Activated gamma-delta T cell treated with Interleukin-2 at 50 U/mL for 16 hours (primary cell): ENCODE measurements around the gene LGMN.
"Not testable (repeated sequence)": the region's sequence is repeated elsewhere in the genome, so short reads cannot be mapped to it uniquely, and the experiment has no call there.

Source experiments
- DNase-seq: peaks from one replicate; pipeline ENCODE4 v3.0.0-alpha.2; 2020

LGMN gene

GRCh38 chr14:92748259-92749016 is at the start of gene LGMN:
LGMN (minus strand) TSS chr14:92748627; CDS start chr14:92732786, 15,841 bp downstream.
- peak; percentile 72 for DNase-seq

GRCh38 chr14:92794961-92795360 is 46.5 kb upstream of the LGMN start:
- no peak for DNase-seq

GRCh38 chr14:92794547-92794941 is 46.1 kb upstream of the LGMN start:
- no peak for DNase-seq

- peak; percentile 98 for DNase-seq
Observed at GRCh38 chr14:92793709-92794546, 45.5 kb upstream of the LGMN start, which contains the start of gene GOLGA5. GOLGA5 (plus strand) TSS chr14:92794305; CDS start chr14:92797438, 3,133 bp downstream.

GRCh38 chr14:92792885-92793284 is 44.5 kb upstream of the LGMN start:
- no peak for DNase-seq

- no peak for DNase-seq
Observed at GRCh38 chr14:92789457-92790089, 41.1 kb upstream of the LGMN start.

- no peak for DNase-seq
Observed at GRCh38 chr14:92787554-92787953, 39.1 kb upstream of the LGMN start.

DNA sequence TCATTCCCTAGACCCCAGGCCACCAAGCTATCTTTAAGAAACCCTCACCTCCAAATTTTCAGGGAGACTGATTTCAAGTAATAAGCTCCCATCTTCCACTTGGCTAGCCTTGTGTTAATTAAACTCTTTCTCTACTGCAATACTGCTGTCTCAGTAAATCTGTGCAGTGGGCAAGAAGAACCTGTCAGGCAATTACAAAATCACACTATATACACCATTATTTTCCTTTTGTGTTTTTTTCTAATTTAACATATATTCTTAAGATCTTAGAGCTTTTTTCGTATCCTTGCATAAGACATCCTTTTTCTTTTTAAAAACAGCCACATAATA is 38.0 kb upstream of the LGMN start:
- DNase-seq: no peak

DNA sequence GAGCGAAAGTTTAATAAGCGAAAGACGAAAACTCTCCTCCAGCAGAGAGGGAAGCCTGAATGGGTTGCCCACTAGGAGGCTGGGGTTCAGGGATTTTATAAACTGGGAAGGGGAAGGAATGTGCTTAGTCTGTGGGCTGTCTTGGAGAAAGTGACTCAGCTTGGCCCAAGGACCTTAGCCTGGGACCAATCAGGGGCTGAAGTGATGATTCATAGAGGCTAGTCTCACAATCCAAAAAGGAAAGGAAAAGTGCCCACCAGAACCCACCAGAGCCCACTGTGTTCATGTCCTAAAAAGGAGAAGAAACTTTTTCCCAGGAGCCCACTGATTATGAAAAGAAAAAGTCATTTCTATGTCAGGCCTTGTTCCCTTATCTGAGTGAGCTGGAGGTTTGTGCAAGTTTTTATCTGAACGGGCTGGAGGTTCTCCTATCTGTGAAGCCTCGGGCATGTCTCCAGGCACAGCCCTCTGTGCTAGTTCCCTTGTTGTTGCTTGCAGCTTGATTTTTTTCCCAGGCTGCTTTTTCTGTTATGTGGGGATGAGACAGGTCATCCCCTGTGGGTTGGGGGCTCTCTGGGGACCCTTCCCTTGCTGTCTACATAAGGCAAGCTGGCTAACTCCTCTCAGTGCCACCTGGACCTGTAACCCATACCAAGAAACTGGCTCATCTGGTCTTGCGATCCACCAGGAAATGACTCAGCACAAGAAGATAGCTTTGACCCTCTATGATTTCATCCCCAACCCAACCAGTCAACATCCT is 37.4 kb upstream of the LGMN start:
- DNase-seq: no peak

GRCh38 chr14:92783813-92784431 is 35.5 kb upstream of the LGMN start:
- DNase-seq: peak; percentile 26

- DNase-seq: no peak
Observed at GRCh38 chr14:92781350-92781749, 32.9 kb upstream of the LGMN start.

DNA sequence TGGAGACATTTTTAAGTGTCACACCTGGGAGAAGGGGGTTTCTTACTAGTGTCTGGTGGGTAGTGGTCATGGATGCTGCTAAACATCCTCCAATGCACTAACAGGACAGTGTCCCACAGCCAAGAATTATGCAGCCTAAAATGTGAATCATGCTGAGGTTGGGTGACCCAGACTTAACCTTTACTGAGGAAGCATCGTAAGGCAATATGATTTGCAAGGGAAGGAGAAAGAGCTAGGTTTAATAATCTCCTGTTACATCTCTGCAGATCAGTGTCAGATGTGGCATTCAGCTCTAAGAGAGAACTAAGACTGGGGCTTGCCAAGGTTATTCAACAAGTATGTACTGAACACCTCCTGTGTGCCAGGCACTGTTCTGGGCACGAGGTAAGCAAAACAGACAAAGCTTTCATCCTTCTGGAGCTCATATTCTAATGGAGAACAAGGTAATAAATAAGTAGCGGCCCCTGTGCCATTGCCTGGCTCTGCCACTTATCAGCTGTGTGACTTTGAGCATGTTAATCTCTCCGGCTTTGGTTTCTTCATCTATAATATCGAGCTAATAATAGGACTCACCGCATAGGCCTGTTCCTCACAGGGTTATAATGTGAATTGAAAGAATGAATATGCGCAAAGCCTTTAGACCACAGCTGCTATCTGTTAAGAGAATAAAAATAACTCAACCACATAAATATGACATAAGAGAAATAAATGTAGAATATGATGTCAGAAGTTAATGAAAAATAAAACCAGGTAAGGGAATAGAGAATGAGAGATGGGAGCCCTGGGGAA is 32.2 kb upstream of the LGMN start:
- DNase-seq: no peak

DNA sequence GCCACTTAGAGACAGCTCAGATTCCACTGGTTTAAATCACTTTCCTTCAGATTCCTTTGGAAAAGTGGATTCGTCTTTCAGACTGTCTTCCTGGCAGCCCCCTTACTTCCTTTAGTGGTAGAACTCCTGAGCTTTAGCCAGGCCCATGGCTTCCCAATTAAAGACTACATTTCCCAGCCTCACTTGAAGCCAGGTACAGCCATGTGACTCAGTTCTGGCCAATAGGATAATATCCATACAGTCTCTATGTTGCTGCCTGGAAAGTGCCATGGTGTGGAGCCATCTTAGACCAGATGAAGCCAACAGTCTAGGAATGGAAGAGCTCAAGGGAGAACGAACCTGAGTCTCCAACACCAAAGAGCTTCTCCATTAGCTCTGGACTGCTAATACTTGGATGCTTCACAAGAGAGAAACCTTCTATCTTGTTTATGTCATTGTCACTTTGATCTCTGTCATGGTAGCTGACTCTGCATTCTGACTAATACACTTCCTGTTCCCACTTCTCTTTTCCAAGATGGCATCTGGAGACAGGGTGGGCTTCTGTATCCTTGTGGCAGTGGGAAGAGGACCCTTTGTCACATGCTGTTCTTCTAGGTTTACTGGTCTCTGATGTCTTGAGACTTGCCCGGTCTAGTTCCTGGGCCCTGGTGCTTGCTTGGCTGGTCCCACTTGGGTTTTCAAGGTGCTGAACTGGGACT is 30.6 kb upstream of the LGMN start:
- DNase-seq: not testable (repeated sequence)

GRCh38 chr14:92775292-92775691 is 26.9 kb upstream of the LGMN start:
- not testable (repeated sequence) for DNase-seq

DNA sequence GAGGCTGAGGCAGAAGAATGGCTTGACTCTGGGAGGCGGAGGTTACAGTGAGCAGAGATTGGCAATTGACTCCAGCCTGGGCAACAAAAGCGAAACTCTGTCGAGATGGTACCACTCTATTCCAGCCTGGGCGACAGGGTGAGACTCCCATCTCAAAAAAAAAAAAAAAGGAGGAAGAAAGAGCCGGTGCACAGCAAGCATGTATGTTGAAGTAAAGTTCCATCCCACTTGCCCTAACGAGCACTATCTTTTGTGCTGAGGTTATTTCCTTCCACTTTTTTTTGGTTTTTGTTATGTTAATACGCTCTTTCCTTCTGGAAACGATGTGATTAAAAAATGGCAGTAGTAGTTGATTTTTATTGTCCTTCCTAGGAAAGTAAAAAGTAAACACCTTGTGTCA is 26.1 kb upstream of the LGMN start:
- no peak for DNase-seq

DNA sequence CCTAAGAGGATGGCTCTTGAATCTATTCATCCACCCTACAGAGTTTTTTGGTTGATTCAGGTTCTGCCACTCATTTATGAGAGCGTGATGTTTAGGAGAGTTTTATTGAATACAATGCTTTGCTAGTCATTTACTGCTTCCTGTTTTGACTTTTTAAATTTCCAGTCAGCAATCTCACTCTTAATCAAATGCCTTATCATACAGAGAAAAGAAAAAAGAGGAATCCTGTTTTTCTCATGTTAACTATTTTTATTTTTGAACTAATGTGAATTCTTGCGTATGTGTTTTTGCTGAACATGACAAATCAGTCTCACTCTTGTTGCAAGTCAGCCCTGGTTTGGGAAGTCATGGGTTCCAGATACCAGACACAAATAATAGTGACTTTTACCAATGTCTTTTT is 22.1 kb upstream of the LGMN start:
- no peak for DNase-seq

GRCh38 chr14:92768795-92769194 is 20.4 kb upstream of the LGMN start:
- no peak for DNase-seq

DNA sequence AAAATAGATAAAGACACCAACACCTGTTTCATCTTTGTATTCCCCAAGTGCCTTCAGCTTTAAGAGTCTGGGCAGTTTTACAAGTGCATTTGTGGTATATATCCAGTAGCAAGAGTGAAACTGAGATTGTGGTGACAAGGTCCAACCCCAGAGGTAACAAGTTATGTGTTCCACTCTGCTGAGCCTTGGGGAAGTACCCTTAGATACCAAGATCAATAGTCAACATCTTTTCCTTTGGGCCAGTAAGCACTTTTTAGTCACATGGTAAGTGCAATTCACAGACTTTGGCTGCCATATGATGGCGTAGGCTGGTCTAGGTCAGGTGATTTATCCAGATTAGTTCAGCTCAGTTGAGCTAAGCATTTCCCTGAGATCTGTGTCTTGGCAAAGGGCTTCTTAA is 19.8 kb upstream of the LGMN start:
- not testable (repeated sequence) for DNase-seq

DNA sequence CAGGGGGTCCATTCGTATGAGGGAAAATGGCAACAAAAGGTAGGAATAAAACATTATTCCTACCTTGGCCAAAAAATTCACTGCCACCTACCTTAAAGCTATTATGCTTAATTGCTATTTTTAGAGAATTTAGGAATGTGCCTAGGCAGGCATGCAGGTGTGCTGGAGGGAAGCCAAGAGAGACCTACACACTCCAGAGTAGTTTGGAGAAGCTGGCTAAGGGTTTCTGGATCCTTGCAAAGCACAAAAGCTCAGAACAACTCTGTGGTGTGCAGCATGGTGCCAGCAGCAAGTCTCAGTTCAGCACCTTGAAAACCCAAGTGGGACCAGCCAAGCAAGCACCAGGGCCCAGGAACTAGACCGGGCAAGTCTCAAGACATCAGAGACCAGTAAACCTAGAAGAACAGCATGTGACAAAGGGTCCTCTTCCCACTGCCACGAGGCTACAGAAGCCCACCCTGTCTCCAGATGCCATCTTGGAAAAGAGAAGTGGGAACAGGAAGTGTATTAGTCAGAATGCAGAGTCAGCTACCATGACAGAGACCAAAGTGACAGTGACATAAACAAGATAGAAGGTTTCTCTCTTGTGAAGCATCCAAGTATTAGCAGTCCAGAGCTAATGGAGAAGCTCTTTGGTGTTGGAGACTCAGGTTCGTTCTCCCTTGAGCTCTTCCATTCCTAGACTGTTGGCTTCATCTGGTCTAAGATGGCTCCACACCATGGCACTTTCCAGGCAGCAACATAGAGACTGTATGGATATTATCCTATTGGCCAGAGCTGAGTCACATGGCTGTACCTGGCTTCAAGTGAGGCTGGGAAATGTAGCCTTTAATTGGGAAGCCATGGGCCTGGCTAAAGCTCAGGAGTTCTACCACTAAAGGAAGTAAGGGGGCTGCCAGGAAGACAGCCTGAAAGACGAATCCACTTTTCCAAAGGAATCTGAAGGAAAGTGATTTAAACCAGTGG is 15.5 kb upstream of the LGMN start:
- DNase-seq: not testable (repeated sequence)

DNA sequence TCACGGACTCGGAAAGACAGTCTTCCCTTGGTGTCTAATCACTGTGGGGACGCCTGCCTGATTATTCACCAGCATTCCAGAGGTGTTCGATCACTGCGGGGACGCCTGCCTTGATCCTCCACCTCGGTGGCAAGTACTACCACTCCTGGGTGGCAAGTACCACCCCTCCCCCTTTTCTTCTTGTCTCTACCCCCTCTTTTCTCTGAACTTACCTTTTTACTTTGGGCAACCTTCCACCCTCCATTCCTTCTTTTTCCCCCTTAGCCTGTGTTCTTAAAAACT is 12.0 kb upstream of the LGMN start:
- no peak for DNase-seq
